Mononuclear cell (primary cell): ENCODE data around the gene ABCA4. TPM values are rescaled to one million over a fixed set of nuclear protein-coding genes. Genes with fewer than 3 reads are reported as not detected.
"Not testable (repeated sequence)": the region's sequence is repeated elsewhere in the genome, so short reads cannot be mapped to it uniquely, and the experiment has no call there.

Experiments
- H3K27me3 ChIP-seq: 2 replicates; pipeline ENCODE4 v1.6.0; 2011; ENCODE audit warnings: low read length, control low read depth; ENCODE audit not compliant: insufficient read depth
- H3K4me1 ChIP-seq: 2 replicates; pipeline ENCODE4 v1.5.1; 2011; ENCODE audit warnings: mild to moderate bottlenecking, low read length, control low read depth; ENCODE audit not compliant: insufficient read depth
- H3K4me3 ChIP-seq: 2 replicates; pipeline ENCODE4 v1.5.1; 2011; ENCODE audit warnings: mild to moderate bottlenecking, low read length, moderate library complexity
- H3K9me3 ChIP-seq: 2 replicates; pipeline ENCODE4 v1.5.1; 2011; ENCODE audit warnings: low read depth, mild to moderate bottlenecking, control low read depth, low read length
- total RNA-seq: library from RNA; depleted of rRNA; stranded (reverse); fragments of >200 nt; gene quantifications from one replicate; pipeline ENCODE4 v1.2.3, GENCODE V29; 2012

ABCA4 gene
- not detected for total RNA-seq

DNA sequence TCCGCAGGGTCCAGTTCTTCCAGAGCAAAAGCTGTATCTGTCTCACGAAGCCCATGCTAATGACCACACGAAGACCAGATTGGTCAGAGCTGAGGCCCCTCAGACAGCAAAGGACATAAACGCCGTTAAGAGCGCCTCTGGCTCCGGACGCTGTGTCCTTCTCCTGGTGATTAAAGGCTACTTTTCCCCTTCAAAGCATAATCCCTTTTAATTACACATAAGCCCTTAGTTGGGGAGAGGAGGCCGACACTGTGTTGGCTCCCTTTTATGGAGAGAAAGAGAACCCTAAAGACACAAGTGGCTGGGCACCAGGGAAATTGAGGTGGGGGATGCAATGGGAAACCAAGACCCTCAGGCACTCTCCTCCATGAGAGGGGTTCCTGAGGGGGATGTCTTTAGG is at the start of gene ABCA4:
TSS of gene ABCA4 (minus strand) at position 158 of the 400 bp plus-strand sequence. CDS start at position 55, 103 bp downstream.
- Histone ChIP-seq H3K4me3 (no peak within 1 kb of the TSS), H3K9me3 (no peaks in the 10 kb centered on the region), H3K27me3 (peaks cover 3% of the 10 kb centered on the region), H3K4me1 (no peaks in the 10 kb centered on the region)

GRCh38 chr1:94169126-94169525 is 48.2 kb upstream of the ABCA4 start:
- H3K4me3 ChIP-seq: no peak overlapping the region
- H3K9me3 ChIP-seq: no peaks in the 10 kb centered on the region
- H3K4me1 ChIP-seq: no peaks in the 10 kb centered on the region
- H3K27me3 ChIP-seq: peaks cover 11% of the 10 kb centered on the region

- Histone ChIP-seq H3K9me3 (no peaks in the 10 kb centered on the region), H3K27me3 (no peaks in the 10 kb centered on the region), H3K4me1 (no peaks in the 10 kb centered on the region), H3K4me3 (no peak overlapping the region)
Measured at GRCh38 chr1:94165843-94166242, 44.9 kb upstream of the ABCA4 start.

DNA sequence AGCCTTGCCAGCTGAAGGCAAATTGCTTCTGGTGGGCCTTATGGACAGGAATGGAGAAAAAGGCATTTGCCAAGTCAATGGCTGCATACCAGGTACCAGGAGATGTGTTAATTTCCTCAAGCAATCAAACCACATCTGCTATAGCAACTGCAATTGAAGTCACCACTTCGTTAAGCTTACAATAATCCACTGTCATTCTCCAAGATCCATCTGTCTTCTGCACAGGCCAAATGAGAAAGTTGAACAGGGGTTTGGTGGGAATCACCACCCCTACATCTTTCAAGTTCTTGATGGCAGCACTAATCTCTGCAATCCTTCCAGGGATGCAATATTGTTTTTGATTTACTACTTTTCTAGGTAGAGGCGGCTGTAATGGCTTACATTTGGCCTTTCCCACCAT is 43.9 kb upstream of the ABCA4 start:
- not testable (repeated sequence) for H3K27me3 ChIP-seq, H3K4me3 ChIP-seq, H3K9me3 ChIP-seq, H3K4me1 ChIP-seq

- not testable (repeated sequence) for H3K4me3 ChIP-seq, H3K27me3 ChIP-seq, H3K4me1 ChIP-seq
Measured at GRCh38 chr1:94164121-94164520, 43.2 kb upstream of the ABCA4 start.

DNA sequence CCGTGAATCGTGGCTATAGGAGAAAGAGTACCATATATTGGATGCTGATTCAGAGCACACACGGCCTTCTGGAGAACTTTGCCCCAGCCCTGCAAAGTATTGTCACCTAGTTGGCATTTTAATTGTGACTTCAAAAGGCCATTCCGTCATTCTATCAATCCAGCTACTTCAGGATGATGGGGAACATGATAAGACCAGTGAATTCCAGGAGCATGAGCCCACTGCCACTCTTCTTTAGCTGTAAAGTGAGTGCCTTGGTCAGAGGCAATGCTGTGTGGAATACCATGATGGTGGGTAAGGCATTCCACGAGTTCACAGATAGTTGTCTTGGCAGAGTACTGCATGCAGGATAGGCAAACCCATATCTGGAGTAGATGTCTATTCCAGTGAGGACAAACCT is 42.3 kb upstream of the ABCA4 start:
- H3K4me3 ChIP-seq, H3K4me1 ChIP-seq, H3K27me3 ChIP-seq, H3K9me3 ChIP-seq: not testable (repeated sequence)

More at GRCh38 chr1:94164121-94164520, 43.2 kb upstream of the ABCA4 start:
- not testable (repeated sequence) for H3K9me3 ChIP-seq

DNA sequence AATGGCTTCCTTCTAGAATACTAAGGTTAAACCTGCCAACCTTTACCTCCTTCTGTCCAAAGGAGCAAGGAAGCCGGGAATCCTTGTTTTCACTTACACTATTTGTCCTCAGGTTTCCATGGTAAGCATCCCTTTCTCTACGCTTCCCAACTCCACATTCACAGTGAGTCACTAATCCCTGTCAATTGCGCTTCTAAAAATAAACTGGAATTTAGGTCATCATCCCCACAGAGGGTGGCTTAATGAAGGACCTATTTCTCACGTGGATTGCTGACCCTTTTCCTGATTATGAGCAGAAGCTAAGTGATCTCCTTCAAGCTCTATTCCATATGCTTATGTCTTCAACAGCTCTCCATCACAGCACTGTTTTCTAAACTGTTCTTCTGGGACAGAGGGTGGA is 39.9 kb upstream of the ABCA4 start:
- Histone ChIP-seq H3K4me3 (no peak overlapping the region), H3K9me3 (no peaks in the 10 kb centered on the region), H3K4me1 (no peaks in the 10 kb centered on the region), H3K27me3 (no peaks in the 10 kb centered on the region)

GRCh38 chr1:94156096-94156625 is 35.2 kb upstream of the ABCA4 start:
- Histone ChIP-seq H3K9me3 (no peaks in the 10 kb centered on the region), H3K4me1 (no peaks in the 10 kb centered on the region), H3K4me3 (no peak overlapping the region), H3K27me3 (no peaks in the 10 kb centered on the region)

DNA sequence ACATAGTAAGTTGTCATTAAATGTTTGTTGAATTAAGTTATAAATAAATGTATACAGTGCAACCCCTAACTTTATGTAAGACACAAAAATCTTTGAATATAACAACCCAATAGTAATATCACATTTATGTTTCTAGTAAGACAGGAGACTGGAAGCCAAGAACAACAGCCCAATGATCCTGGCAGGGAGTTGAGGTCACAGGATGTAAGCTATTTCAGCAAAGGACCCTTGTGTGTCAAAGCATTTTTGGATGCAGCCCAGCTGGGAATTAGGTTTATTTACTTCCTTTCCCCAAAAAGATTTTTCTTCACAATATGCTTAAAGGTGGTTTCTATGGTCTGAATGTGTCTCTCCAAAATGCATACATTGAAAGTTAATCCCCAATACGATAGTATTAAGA is 34.0 kb upstream of the ABCA4 start:
- Histone ChIP-seq H3K9me3 (no peaks in the 10 kb centered on the region), H3K27me3 (no peaks in the 10 kb centered on the region), H3K4me3 (no peak overlapping the region), H3K4me1 (no peaks in the 10 kb centered on the region)

- no peaks in the 10 kb centered on the region for H3K4me1 ChIP-seq
- H3K9me3 ChIP-seq: no peaks in the 10 kb centered on the region
- H3K27me3 ChIP-seq: no peaks in the 10 kb centered on the region
- no peak overlapping the region for H3K4me3 ChIP-seq
Measured at GRCh38 chr1:94153133-94153532, 32.2 kb upstream of the ABCA4 start.

DNA sequence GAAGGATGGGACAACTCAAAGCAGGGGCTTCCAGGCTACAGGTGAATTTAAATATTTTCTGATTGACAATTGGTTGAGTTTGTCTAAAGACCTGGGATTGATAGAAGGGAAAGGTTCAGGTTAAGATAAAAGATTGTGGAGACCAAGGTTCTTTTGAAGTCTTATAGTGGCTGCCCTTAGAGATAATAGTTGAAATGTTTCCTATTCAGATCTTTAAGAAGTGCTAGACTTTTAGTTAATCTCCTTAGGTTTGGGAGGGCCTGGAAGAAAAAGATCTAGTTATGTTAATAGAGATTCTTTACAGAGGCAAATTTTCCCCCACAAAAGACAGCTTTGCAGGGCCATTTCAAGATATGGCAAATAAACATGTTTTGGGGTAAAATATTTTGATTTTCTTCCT is 28.2 kb upstream of the ABCA4 start:
- not testable (repeated sequence) for H3K27me3 ChIP-seq, H3K9me3 ChIP-seq, H3K4me3 ChIP-seq, H3K4me1 ChIP-seq

- H3K4me3 ChIP-seq: no peak overlapping the region
- H3K27me3 ChIP-seq: peaks cover 2% of the 10 kb centered on the region
- H3K4me1 ChIP-seq: no peaks in the 10 kb centered on the region
- H3K9me3 ChIP-seq: no peaks in the 10 kb centered on the region
Measured at GRCh38 chr1:94146273-94146672, 25.3 kb upstream of the ABCA4 start.

GRCh38 chr1:94144836-94145235 is 23.9 kb upstream of the ABCA4 start:
- Histone ChIP-seq H3K4me3 (no peak overlapping the region), H3K4me1 (no peaks in the 10 kb centered on the region), H3K9me3 (no peaks in the 10 kb centered on the region), H3K27me3 (peaks cover 2% of the 10 kb centered on the region)

DNA sequence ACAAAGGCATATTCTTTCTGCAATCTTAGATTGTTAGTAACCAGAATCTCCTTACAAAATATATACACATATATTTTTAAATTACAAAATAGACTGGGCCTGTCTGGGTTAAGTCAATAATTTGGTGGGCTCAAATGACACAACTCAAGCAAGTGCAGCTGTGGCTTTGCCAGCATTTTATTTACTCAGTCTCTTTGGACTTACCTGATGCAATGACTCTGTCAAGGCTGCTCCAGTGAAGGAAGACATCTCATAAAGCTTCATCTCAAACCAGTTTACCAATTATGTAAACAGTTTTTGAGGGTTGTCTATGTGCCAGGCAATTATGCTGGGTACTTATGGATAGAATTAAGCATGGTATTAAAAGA is 22.8 kb upstream of the ABCA4 start:
- Histone ChIP-seq H3K4me3 (no peak overlapping the region), H3K4me1 (no peaks in the 10 kb centered on the region), H3K27me3 (peaks cover 2% of the 10 kb centered on the region), H3K9me3 (no peaks in the 10 kb centered on the region)

DNA sequence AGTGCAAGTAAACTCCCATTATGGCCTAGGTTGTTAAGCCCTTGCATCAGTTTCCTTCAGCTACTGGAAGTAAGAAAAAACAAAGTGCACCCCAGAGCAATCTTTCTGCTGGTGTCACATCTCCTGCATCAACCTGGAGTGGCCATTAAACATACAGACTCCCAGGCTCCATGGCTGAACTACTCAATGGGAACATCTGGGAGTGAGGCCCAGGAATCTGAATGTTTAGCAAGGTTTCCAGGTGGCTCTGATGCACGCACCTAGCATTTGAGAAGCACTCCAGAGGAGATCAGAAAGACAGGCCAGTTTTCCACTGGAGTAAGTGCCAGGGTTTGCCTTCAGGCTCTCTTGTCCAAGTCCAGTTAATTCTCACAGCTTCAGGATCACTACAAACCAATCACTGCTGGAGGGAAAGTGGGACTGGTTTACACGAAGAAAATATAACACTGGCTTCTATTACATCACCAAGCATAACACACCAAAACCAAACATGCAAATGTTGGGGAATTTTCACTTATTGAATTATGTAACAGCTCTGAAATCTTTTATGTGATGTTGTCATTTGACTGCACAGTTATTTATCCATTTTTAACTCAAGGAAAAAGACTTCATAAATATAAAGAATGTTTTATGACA is 22.3 kb upstream of the ABCA4 start:
- H3K4me3 ChIP-seq: no peak overlapping the region
- H3K9me3 ChIP-seq: no peaks in the 10 kb centered on the region
- H3K4me1 ChIP-seq: no peaks in the 10 kb centered on the region
- H3K27me3 ChIP-seq: peaks cover 2% of the 10 kb centered on the region

GRCh38 chr1:94142583-94142982 is 21.6 kb upstream of the ABCA4 start:
- no peak overlapping the region for H3K4me3 ChIP-seq
- H3K27me3 ChIP-seq: peaks cover 2% of the 10 kb centered on the region
- no peaks in the 10 kb centered on the region for H3K9me3 ChIP-seq
- H3K4me1 ChIP-seq: no peaks in the 10 kb centered on the region
